Spleen (tissue), 7 donors: Measurements from ENCODE around the gene NYAP1.
"Not testable (repeated sequence)": the region's sequence is repeated elsewhere in the genome, so short reads cannot be mapped to it uniquely, and the experiment has no call there.

Experiments used
- CTCF ChIP-seq, 11 experiments: fragments of 200-600 bp in 7 of 11; fragments of 450-650 bp in 4 of 11; sonication (generic) in 4 of 11; IDR thresholded peaks in 8 of 11; conservative IDR thresholded peaks in 3 of 11; 1 replicate in 7 of 11; 2 replicates in 4 of 11; pipeline versions ENCODE4 v1.4.0 to v1.8.0; 2016 to 2021; ENCODE audit warnings: antibody characterized with exemption in 11 of 11, inconsistent platforms in 4 of 11, mild to moderate bottlenecking in 1 of 11
- POLR2A ChIP-seq, 3 donors: fragments of 450-650 bp; IDR thresholded peaks; one replicate each; pipeline ENCODE4 v1.5.1; 2017; ENCODE audit warnings: antibody characterized with exemption in 3 of 3, mild to moderate bottlenecking in 1 of 3
- POLR2AphosphoS5 ChIP-seq, 3 donors: sonication (generic); formaldehyde crosslinking; IDR thresholded peaks; one replicate each; pipeline ENCODE4 v1.5.1; 2017; ENCODE audit warnings: antibody characterized with exemption in 3 of 3
- donor health status: DM: no; HTN: no; CAD: no; lungs with moderate emphysema.
- donor health status: DM: no; HTN: no; CAD: no.
- donor health status: DM: no; HTN: no; CAD: no.

GRCh38 chr7:100439244-100439643 is 44.5 kb upstream of the NYAP1 start:
- not testable (repeated sequence) for TF ChIP-seq POLR2A (IDR thresholded peaks at IDR 0.05); CTCF (IDR thresholded peaks at IDR 0.05 in 8 of 11, conservative IDR thresholded peaks at IDR 0.05 in 3 of 11); POLR2AphosphoS5 (IDR thresholded peaks at IDR 0.05)
